ENCODE data around the gene MAFB. TPM values are rescaled to one million over a fixed set of nuclear protein-coding genes. Genes with fewer than 3 reads are reported as not detected.

MAFB gene
- total RNA-seq, 1 experiment from 2014 or later = 57.0 TPM

GRCh38 chr20:40639676-40640355 lies 49.2 kb downstream of the MAFB start:
- ChIA-PET CTCF (no interaction called here), POLR2A (ENCODE audit: low non-redundant PET) (no interaction called here)
- Histone ChIP-seq H3K4me1 (ENCODE audit: insufficient read depth, low read length, poor library complexity, severe bottlenecking) (peaks cover 20% of the 10 kb centered on the region), H3K36me3 (ENCODE audit: insufficient read depth, low read length, poor library complexity, severe bottlenecking) (no peaks in the 10 kb centered on the region), H3K4me3 (ENCODE audit: low read depth, low read length, poor library complexity, severe bottlenecking) (no peak overlapping the region), H3K27ac (ENCODE audit: low read depth, low read length, poor library complexity, severe bottlenecking) (no peak overlapping the region), H3K27me3 (replicated peaks; ENCODE audit: insufficient read depth, low read depth, low read length, poor library complexity) (no peaks in the 10 kb centered on the region), H3K9me3 (ENCODE audit: low read depth, low read length, poor library complexity, severe bottlenecking) (no peaks in the 10 kb centered on the region)
- intact Hi-C loops (cut with micrococcal nuclease; ENCODE audit: unreplicated experiment) = no loop called here
- BruUV-seq (replicated peaks) = no TSS peak
- no peak for DNase-seq (ENCODE audit: low spot score)
- TF ChIP-seq CTCF (conservative IDR thresholded peaks at IDR 0.05; ENCODE audit: low read depth, low read length) = no peak
- no peak for TF ChIP-seq EZH2 (IDR thresholded peaks at IDR 0.05; ENCODE audit: borderline replicate concordance, low read depth, low read length, poor library complexity, severe bottlenecking)

- H3K4me1 ChIP-seq (ENCODE audit: insufficient read depth, low read length, poor library complexity, severe bottlenecking) = peaks cover 15% of the 10 kb centered on the region
- no peaks in the 10 kb centered on the region for H3K27me3 ChIP-seq (replicated peaks; ENCODE audit: insufficient read depth, low read depth, low read length, poor library complexity)
- POLR2A ChIA-PET (ENCODE audit: low non-redundant PET) = no interaction called here
- TF ChIP-seq EZH2 (IDR thresholded peaks at IDR 0.05; ENCODE audit: borderline replicate concordance, low read depth, low read length, poor library complexity, severe bottlenecking) (no peak), CTCF (conservative IDR thresholded peaks at IDR 0.05; ENCODE audit: low read depth, low read length) (no peak)
- CTCF ChIA-PET = no interaction called here
- no TSS peak for BruUV-seq (replicated peaks)
- no peak overlapping the region for H3K4me3 ChIP-seq (ENCODE audit: low read depth, low read length, poor library complexity, severe bottlenecking)
- no peaks in the 10 kb centered on the region for H3K9me3 ChIP-seq (ENCODE audit: low read depth, low read length, poor library complexity, severe bottlenecking)
- intact Hi-C loops (cut with micrococcal nuclease; ENCODE audit: unreplicated experiment) = no loop called here
- H3K27ac ChIP-seq (ENCODE audit: low read depth, low read length, poor library complexity, severe bottlenecking) = no peak overlapping the region
- DNase-seq (ENCODE audit: low spot score) = no peak
- H3K36me3 ChIP-seq (ENCODE audit: insufficient read depth, low read length, poor library complexity, severe bottlenecking) = no peaks in the 10 kb centered on the region
Observed at GRCh38 chr20:40639132-40639531, 49.9 kb downstream of the MAFB start.

GRCh38 chr20:40638414-40638813 lies 50.6 kb downstream of the MAFB start:
- DNase-seq (ENCODE audit: low spot score) = no peak
- Histone ChIP-seq H3K4me3 (ENCODE audit: low read depth, low read length, poor library complexity, severe bottlenecking) (no peak overlapping the region), H3K27ac (ENCODE audit: low read depth, low read length, poor library complexity, severe bottlenecking) (no peak overlapping the region), H3K9me3 (ENCODE audit: low read depth, low read length, poor library complexity, severe bottlenecking) (no peaks in the 10 kb centered on the region), H3K36me3 (ENCODE audit: insufficient read depth, low read length, poor library complexity, severe bottlenecking) (no peaks in the 10 kb centered on the region), H3K27me3 (replicated peaks; ENCODE audit: insufficient read depth, low read depth, low read length, poor library complexity) (no peaks in the 10 kb centered on the region), H3K4me1 (ENCODE audit: insufficient read depth, low read length, poor library complexity, severe bottlenecking) (peaks cover 8% of the 10 kb centered on the region)
- BruUV-seq (replicated peaks) = no TSS peak
- intact Hi-C loops (cut with micrococcal nuclease; ENCODE audit: unreplicated experiment) = no loop called here
- ChIA-PET POLR2A (ENCODE audit: low non-redundant PET) (no interaction called here), CTCF (no interaction called here)
- TF ChIP-seq CTCF (conservative IDR thresholded peaks at IDR 0.05; ENCODE audit: low read depth, low read length) (no peak), EZH2 (IDR thresholded peaks at IDR 0.05; ENCODE audit: borderline replicate concordance, low read depth, low read length, poor library complexity, severe bottlenecking) (no peak)

Data from A673 (cell line).